ENCODE measurements around the gene CNIH3.

CNIH3 gene

DNA sequence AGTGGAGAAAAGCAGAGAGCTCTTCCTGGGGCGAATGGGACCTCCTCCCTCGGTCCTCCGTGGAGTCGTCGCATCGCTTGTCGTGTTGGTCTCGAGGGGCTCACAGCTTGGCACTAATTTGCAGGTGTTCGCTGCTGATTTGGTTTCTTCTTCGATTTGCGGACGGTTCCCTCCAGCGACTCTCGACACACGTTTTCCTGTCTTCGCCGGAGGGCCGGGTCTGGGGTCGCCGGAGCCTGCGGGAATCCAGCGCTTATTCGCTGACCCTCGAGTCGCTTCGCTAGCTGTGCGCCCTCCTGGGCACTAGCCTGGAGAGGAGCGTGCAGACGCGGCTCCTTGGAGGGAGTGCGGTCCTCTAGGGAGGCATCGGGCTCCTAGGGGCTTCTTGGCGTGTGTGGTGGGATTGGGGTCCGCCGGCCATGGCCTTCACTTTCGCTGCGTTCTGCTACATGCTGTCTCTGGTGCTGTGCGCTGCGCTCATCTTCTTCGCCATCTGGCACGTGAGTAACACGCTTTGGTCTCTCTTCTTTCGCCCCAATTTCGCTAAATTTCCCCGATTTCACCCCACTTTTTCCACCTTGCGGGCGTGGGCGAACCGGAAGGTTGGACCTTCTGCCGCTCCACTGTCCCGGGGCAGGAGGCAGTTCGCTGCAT is 766 bp downstream of the CNIH3 start:
- no peak for DNase-seq (ENCODE audit: low spot score)

DNA sequence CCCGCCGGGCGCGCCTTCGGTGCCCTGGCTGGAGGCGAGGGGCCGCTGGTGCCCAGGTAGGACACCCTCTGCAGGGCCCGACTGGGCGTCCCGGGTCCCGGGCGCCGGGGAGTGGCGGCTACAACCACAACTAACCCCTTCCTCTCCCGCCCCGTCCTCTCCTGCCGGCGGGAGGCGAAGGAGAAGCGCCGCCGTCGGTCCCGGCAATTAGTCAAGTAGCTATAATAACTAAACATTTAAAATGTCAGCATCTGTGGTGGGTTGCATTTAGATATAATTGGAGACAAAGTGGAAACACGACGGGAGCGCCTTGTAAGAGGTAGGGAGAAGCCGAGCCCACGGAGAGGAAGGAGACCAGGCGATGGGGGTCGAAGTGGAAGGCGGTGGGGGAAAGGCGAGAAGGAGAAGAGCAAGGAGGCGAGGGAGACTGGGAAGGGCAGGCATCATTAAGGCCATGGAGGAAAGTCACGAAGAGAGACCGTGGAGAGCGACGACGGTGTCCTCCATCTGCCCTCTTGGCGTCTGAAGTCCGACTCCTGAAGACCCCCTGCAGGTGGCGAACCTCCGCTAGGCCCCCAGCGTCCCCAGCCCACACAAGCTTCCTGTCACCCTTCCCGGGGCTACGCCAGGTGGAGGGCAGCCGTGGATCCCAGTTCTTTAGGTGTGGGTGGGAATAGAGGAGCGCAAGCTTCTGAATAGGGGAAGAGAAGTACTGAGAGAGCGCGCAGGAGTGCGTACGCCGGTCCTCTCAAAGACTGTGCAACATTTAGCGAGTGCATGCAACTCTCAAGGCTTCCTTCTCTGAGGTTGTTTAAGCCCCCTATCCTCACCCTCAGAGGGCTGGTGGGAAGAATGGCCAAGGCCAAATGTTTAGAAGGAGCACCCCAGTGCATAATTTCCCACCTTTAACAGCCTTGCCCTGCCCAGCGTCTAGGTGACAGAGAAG is 1.6 kb downstream of the CNIH3 start:
- no peak for DNase-seq (ENCODE audit: low spot score)

DNA sequence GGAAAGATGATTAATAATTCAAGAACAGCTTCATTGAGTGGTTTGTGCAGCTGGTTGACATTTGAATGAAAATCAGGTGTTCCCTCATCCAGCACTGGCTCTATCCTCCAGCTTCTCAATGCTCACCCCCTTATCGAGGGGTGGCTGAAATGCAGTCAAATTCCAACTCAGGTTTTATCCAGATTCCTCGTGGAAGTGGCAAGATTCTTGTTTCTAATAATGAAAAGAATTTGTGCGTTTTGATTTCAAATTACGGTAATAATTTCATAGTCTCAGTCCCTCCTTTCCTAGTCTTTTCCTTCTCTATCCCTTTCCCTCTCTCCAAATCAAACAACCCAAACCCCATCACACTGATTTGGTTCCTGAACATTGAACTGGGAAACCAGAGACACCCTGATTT is 3.1 kb downstream of the CNIH3 start:
- DNase-seq (ENCODE audit: low spot score): no peak

DNA sequence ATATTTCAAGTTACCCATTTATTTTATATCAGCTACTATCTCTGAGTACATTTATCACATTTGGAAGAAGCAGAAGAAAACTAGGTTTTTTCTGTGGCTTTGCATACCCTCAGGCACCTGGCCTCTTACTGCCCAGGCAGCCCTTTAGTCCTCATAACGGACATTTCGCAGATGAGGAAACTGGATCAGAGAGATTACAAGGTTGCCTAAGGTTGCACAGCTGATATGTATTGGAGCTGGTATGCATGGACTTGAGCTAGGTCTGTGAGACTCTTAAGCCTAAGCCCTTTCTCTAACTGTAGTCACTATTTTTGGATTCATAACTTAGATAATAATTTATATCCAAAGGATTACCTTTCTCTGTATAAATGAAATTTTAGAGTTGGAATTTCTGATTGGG is 4.0 kb downstream of the CNIH3 start:
- DNase-seq (ENCODE audit: low spot score): no peak

DNA sequence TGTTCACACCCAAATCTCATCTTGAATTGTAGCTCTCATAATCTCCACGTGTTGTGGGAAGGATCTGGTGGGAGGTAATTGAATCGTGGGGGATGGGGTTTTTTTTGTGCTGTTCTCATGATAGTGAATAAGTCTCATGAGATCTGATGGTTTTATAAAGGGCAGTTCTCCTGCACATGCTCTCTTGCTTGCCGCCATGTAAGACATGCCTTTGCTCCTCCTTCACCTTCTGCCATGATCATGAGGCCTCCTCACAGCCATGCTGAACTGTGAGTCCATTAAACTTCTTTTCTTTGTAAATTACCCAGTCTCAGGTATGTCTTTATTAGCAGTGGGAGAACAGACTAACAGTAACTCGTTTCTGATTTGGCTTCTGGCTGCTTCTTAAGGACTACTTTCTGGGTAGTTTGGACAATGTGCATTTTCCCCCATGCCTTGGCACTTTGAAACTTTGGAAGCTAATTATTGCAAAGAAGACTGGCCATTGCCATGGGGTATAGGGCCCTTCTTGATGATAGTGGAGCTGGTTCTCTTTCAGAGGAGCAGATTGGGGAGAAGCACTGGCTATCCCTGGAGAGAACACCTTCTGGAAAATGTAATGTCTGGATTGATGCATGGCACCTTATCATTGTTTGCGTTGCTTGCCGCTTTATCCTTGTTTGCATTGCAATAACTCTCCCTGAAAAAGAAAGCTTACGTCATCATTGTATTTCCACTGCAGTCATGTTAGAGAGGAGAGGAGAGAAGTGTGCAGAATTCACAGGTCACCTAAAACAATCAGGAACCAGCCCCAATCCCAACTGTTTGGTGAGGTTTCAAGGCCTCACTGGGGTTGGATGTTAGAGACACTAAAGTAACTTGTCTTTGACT is 5.9 kb downstream of the CNIH3 start:
- peak; percentile 54 for DNase-seq (ENCODE audit: low spot score)

DNA sequence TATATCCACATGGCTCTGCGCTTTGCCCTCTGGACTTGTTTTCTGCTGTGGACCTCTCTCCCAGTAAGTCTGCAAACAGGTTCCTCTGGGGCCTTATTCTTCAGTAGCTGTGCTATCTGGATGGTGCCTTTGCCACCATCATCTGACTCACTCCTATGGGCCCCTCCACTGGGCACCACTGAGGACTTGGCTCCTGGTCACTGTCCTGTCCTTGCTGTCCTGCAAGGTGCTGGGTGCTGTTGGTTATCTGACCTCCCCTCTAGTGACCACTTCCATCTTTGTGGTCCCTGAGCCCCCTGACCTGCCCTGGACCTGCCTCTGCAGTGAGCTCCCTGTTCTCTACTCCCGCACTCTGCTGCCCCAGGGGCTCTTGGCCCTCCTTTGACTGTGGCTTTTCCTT is 6.7 kb downstream of the CNIH3 start:
- DNase-seq (ENCODE audit: low spot score): no peak

DNA sequence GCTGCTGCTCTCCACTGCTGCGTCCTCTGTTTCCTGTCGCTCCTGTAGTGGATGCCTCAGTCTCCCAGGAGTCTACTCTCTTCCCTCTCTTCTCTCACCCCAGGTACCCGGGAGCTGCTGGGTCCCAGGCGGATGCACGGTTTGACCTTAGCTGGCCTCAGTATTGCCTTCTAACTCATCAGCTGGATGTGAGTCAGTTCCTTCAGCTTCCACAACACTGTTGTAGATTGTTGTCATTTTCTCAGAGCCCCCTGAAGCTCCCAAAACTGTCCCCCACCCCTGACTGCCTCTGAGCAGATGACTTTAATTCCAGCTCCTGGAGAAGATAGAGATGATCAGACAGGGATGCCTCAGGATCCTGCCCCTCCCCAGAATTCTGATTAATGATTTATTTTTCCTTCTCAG is 7.2 kb downstream of the CNIH3 start:
- DNase-seq (ENCODE audit: low spot score): no peak

DNA sequence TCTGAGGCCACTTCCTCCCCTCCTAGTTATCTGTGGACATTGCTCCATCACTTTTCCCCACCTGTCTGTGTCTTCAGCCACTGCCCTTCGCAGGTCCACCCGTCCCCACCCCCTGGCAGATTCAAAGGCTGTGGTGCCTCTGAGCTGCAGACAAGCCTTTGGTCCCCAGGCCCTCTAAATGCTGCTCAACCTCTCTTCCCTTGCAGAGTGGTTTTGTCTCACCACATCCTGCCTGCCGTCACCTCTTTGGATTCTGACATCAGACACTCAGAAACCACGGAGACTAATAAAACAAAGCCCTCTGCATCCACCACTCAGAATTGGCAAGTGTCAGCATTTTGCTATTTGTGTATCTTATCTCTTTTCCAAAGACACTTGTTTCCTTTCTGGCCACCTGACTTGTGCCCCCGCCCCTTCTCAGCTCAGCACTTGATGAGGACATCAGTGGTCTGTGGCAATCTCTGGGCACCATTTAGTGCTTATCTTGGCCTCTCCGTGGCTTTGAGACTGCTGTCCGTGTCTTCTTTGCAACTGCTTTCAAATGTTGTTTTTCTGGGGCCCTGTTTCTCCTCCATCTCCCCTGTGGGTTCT is 7.7 kb downstream of the CNIH3 start:
- DNase-seq (ENCODE audit: low spot score): no peak

DNA sequence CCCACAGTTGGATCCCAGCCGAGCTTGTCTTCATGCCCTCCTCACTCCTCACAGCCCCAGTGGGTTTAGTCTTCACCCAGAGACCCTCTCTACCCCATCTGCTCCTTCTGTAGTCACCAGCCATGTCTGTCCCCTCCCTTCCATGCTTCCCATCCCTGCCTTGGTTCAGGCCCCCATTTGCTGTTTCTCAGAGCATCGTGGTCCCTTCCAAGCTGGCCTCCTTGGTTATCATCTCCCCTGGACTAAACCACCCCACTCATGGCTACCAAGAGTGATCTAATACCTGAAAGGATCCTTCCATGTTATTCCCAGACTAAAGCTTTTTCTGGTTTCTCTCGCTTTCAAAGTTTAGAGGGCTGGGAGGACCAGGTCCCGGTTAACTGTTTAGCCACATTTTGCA is 8.3 kb downstream of the CNIH3 start:
- DNase-seq (ENCODE audit: low spot score): no peak

DNA sequence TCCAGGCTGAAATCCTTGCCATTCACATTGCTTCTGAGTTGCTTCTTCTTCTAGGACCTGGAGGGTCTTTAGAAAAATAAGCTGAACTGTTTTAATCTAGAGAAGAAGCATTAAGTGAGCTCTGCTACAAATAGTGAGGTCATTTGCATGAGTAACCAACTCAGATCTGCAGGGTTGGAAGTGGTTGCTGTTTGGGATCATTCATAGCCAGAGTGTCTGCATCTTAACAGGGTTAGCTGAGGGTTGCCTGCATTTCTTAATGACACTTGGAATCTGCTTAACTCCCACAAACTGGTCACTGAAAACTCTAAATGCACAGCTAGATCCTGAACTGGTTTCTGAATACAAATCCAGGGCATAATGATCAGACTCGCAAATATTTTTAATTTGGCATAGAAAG is 9.9 kb downstream of the CNIH3 start:
- no peak for DNase-seq (ENCODE audit: low spot score)

DNA sequence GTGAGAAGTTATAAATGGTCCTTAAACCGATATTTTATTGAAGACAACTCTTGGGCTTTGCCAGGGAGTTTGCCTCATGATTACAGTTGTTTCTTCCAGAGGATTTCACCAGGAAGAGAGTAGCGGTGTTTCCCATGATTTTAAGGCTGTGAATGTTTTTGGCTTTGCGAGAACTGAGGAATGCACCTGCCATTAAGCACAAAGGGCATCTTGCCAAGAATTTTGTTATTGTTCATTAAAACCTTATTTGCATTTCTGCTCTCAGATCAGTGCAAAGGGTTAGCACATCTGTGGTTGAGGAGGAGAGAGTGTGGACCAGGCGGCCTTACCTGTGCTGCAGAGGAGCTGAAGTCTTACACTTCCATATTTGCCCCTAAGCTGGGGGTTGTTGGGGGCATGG is 13.8 kb downstream of the CNIH3 start:
- DNase-seq (ENCODE audit: low spot score): no peak

DNA sequence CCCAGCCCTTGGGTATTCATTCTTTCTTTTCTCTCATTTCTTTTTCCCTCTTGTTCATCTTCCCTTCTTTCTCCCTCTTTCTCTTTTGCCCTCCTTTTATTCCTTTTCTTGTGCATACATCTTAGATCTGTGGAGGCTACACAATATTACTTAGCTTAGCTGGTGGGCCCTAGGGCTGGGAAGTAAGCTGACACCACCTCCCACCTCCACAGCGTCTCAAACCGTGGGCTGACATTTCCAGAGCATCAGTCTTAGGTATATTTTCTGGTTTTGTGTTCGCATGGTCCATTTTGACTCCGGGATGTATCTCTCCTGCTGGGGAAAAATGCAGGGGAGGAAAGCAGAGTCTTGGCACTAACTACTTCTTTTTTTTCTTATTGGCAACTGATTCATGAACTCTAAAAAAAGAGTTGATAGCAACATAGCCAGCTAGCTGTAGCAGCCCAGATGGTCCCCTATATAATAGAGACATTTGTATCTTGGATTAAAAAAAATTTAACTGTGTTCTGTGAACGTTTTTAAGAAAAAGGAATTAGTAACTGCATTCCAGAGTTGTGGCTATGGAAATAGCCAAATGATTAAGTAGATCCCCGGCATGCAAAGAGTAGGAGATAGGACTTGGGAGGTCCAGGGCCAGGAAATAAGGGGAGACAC is 15.5 kb downstream of the CNIH3 start:
- DNase-seq (ENCODE audit: low spot score): no peak

DNA sequence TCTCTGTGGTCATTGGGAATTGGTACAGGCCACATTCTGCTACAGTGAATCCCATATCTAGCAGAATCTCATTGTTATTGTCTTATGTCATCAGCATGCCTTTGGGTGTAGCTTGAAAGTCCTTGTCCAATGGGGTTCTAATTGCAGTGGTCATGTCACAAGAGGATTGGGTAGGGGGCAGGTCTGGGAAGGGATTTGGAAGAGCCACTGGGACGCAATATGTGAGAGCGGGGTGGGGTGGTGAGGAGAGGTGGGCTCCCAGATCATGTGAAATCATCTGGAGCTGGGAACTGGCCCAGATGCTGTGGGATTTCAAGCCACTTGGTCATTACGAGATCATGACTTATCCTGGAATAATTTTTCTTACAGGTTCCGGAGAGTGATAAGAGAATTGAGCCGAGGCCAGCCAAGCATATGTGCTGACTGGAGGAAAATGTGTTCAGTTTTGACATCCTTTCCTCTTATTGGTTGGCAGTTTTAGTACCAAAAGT is 16.3 kb downstream of the CNIH3 start:
- no peak for DNase-seq (ENCODE audit: low spot score)

DNA sequence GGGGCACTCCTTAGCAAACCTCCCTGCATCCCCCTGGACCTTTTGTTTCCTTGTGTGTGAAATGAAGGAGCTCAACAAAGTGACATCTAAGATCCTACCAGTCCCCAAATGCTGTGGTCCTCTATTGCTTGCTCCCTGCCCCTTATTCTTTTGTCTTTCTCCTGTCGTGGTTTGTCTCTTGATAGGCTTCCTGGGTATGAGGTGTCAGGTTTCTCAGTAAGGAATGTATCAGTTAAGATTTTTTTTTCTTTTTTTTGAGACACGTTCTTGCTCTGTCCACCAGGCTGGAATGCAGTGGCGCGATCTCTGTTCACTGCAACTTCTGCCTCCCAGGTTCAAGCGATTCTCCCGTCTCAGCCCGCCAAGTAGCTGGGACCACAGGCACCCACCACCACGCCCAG is 16.8 kb downstream of the CNIH3 start:
- DNase-seq (ENCODE audit: low spot score): no peak

DNA sequence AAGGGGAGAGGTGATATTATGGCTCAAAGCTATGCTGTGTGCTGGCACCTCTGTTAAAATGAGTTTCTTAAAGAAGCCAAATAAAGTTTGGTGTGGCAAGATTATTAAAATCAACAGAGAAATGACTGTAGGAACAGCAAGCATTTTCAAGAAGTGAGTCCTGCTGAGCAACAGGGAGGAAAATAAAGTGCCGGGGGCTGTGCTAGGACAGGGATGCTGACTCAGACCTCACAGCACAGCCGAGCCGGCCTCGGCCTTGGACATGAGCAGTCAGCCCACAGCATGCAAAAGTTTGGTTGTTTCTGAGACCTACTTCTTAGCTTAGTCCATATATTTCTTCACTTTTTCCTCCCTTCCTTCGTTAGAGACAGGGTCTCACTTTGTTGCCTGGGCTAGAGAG is 19.2 kb downstream of the CNIH3 start:
- no peak for DNase-seq (ENCODE audit: low spot score)

DNA sequence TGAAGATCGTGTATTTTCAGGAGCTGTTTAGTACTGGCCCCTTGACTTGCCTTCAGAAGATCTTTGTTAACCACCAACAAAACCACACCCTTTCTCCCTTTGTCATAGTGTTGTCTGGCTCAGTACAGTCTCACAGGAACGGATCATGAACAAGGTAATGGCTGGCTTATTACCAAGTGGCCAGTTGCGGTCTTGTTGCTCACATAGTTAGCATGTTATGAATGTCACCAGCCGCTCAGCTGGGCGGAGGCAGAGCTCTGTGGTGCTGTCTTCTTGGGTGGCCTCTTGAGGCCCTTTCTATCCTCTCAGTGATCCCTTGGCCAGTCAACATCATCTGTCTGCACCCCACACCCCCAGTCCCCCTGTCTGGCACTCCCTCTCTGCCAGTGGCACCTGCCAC is 21.4 kb downstream of the CNIH3 start:
- no peak for DNase-seq (ENCODE audit: low spot score)

DNA sequence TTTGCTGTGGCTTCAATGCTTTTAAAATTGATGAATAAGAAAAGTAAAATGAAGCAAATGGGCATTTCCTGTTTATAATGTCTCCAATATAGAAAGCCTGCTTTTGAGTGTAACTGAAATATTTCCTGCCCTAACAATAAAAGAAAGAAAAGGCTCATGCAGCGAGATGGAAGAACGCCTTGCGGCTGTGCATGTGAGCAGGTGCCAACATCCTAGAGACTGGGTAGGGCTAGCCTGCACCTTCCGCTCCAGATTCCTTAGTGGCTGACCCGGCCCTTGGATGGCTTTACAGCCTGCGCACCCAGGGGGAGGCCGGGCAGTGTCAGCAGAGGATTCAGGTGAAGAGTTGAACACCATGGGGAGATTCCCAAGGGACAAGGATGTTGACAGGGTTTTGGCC is 21.8 kb downstream of the CNIH3 start:
- no peak for DNase-seq (ENCODE audit: low spot score)

DNA sequence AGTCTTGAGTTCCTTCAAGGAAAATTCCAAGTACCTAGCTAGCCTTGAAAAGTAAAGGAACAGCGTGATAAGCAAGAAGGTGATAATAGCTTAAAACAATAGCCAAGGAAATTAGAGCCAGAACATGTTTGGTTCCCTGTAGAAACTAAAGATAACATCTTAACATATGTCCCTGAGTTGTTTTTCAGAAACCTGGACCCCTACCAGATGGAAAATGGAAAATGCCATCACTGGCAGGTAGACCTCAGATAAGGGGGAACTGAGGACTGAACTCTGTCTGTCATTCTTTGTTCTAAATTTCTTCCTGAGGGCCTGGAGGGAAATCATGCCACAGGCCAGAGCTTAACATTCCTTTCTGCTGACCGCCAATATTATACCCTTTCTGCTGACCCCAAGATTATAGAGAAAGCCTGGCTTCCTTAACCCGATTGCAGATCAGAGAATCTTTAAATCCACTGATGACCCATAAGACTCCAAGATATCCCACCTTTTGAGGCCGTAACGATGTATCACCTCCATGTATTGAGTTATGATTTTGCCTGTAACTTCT is 23.4 kb downstream of the CNIH3 start:
- no peak for DNase-seq (ENCODE audit: low spot score)

DNA sequence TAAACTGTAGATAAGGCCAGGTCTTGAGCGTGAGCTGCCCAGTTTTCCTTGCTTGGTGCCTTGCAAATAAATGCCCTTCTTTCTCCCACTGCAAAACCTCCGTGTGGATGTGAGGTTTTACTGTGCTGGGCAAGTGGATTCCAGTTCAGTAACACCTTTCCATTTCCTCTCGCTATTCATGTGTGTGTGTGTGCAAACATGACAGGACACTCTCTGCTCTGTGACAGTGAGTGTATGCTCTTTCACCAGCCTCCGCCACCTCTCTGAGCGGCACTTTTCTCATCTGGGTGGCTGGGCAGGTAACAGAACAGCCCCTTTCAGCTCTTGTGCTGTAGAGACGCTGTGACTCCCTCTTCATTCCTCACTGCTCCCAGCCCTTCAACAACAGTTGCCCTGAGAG is 23.9 kb downstream of the CNIH3 start:
- DNase-seq (ENCODE audit: low spot score): no peak

DNA sequence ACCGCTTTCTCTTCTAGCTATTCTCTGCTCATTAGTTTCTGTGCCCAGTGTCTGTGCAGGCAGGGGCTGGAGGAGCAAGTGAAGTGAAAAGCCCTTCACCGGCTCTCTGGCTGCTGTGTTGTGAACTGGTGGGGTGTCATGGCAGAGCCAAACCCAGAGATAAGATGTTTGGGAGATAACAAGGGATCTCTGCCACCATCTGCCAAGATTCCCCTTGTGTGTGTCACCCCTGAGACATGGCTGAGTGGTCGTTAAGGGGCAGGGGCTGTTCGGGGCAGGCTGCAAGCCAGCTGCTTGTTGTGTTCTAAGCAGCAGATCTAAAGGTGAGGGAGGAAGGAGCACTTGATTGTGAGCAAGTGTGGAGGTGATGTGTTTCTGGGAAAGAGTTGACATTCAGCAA is 24.5 kb downstream of the CNIH3 start:
- no peak for DNase-seq (ENCODE audit: low spot score)

DNA sequence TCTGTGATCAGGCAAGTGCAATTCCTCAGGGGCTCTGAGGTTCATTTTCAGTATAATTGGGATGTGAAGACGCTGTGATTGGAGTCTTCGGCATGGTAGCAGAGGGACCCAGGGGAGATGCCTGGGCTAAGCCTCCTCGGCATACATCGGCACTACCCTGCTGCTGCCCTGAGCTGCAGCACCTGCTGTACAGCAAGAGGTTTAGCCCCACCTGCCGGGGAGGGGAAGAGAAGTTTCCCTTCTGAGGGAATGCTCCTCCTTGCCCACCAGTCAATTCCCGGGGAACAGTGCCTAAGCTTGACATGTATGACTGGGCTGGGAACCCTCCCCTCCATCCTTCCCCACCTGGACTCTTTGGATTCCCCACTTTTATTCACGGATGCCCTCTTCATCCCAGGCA is 24.9 kb downstream of the CNIH3 start:
- peak; percentile 56 for DNase-seq (ENCODE audit: low spot score)

Measured in HuH-7 (cell line).